B cell (primary cell): ENCODE results near the gene PDSS1. TPM values are rescaled to one million over a fixed set of nuclear protein-coding genes. Genes with fewer than 3 reads are reported as not detected.
"Not testable (repeated sequence)": the region's sequence is repeated elsewhere in the genome, so short reads cannot be mapped to it uniquely, and the experiment has no call there.

ENCODE experiments used
- ATAC-seq: fragments of 200-7000 bp; cut with Tn5 transposase; one replicate; pipeline ENCODE4 v1.10.0; 2021; ENCODE audit warnings: low read depth, mild to moderate bottlenecking, moderate number of reproducible peaks, moderate library complexity
- CTCF ChIA-PET: fragments of 350-600 bp; sonication (Branson Sonifier 250); formaldehyde crosslinking; loops from one replicate; lab custom pipeline; 2021; ENCODE audit warnings: antibody characterized with exemption, inconsistent platforms; lab: Charles Lee
- POLR2A ChIA-PET: fragments of 350-600 bp; sonication (Branson Sonifier 250); formaldehyde crosslinking; loops from one replicate; lab custom pipeline; 2021; ENCODE audit warnings: antibody characterized with exemption; lab: Charles Lee
- DNase-seq: peaks from one replicate; pipeline ENCODE4 v3.0.0; 2013
- H2AFZ ChIP-seq: 2 replicates; pipeline ENCODE4 v1.6.1; 2012; ENCODE audit warnings: mild to moderate bottlenecking, low read depth, low read length; ENCODE audit not compliant: insufficient read depth, poor library complexity, severe bottlenecking
- H3K27ac ChIP-seq, 2 donors: 1 replicate in 1 of 2; 2 replicates in 1 of 2; pipeline ENCODE4 v1.5.1; 2012 to 2013; ENCODE audit warnings: low read length in 2 of 2, mild to moderate bottlenecking in 2 of 2, moderate library complexity in 1 of 2
- H3K27me3 ChIP-seq, 4 experiments: fragments of 200-600 bp in 1 of 4; sonication (generic) in 1 of 4; replicated peaks in 1 of 4; 1 replicate in 2 of 4; 2 replicates in 2 of 4; pipeline versions ENCODE4 v1.6.1 to v1.7.0; 2013 to 2016; ENCODE audit warnings: low read length in 3 of 4, mild to moderate bottlenecking in 2 of 4, mixed read lengths in 1 of 4, moderate library complexity in 1 of 4; ENCODE audit not compliant: insufficient read depth in 4 of 4, control insufficient read depth in 3 of 4; ENCODE audit errors: control extremely low read depth in 1 of 4
- H3K36me3 ChIP-seq, 2 experiments: replicated peaks in 1 of 2; 1 replicate in 1 of 2; 2 replicates in 1 of 2; pipeline versions ENCODE4 v1.6.1 to v1.7.1; 2013; ENCODE audit warnings: low read length in 1 of 2; ENCODE audit not compliant: insufficient read depth in 2 of 2, control insufficient read depth in 1 of 2; ENCODE audit errors: control extremely low read depth in 1 of 2, extremely low read depth in 1 of 2
- H3K4me1 ChIP-seq, 2 donors: fragments of 200-600 bp in 1 of 2; sonication (generic) in 1 of 2; 1 replicate in 1 of 2; 2 replicates in 1 of 2; pipeline versions ENCODE4 v1.5.1 to v1.6.1; 2013 to 2017; ENCODE audit warnings: low read length in 2 of 2; ENCODE audit not compliant: control insufficient read depth in 2 of 2, insufficient read depth in 2 of 2
- H3K4me2 ChIP-seq: replicated peaks from 2 replicates; pipeline ENCODE3; 2012; ENCODE audit warnings: mild to moderate bottlenecking, low read depth, low read length; ENCODE audit not compliant: poor library complexity, severe bottlenecking
- H3K4me3 ChIP-seq, 5 experiments: fragments of 200-600 bp in 1 of 5; sonication (generic) in 1 of 5; 1 replicate in 3 of 5; 2 replicates in 2 of 5; pipeline versions ENCODE4 v1.5.1 to v1.7.0; 2011 to 2016; ENCODE audit warnings: low read length in 4 of 5, mild to moderate bottlenecking in 4 of 5, low read depth in 2 of 5, control low read depth in 1 of 5, moderate library complexity in 1 of 5; ENCODE audit not compliant: insufficient read depth in 1 of 5; ENCODE audit errors: control extremely low read depth in 1 of 5, extremely low read depth in 1 of 5
- H3K79me2 ChIP-seq: fragments of 200-600 bp; sonication (generic); one replicate; pipeline ENCODE4 v1.6.0; 2016; ENCODE audit warnings: low read length; ENCODE audit not compliant: control insufficient read depth, insufficient read depth
- H3K9ac ChIP-seq: fragments of 200-600 bp; sonication (generic); 2 replicates; pipeline ENCODE4 v1.6.1; 2017; ENCODE audit warnings: mild to moderate bottlenecking, low read length, moderate library complexity
- H3K9me3 ChIP-seq, 3 donors: one replicate each; pipeline versions ENCODE4 v1.6.1 to v1.7.1; 2013; ENCODE audit warnings: low read length in 2 of 3; ENCODE audit not compliant: control insufficient read depth in 2 of 3, insufficient read depth in 1 of 3; ENCODE audit errors: control extremely low read depth in 1 of 3
- H4K20me1 ChIP-seq: 2 replicates; pipeline ENCODE4 v1.6.0; 2012; ENCODE audit warnings: mild to moderate bottlenecking, low read length; ENCODE audit not compliant: insufficient read depth, control insufficient read depth, poor library complexity, severe bottlenecking
- H3K27ac Mint-ChIP-seq: one replicate; pipeline ENCODE4 v1.8.0; 2021; ENCODE audit warnings: mixed read lengths
- H3K27me3 Mint-ChIP-seq: one replicate; pipeline ENCODE4 v1.8.0; 2021; ENCODE audit warnings: mixed read lengths
- H3K4me1 Mint-ChIP-seq: one replicate; pipeline ENCODE4 v1.8.0; 2021; ENCODE audit warnings: mixed read lengths
- H3K4me3 Mint-ChIP-seq: one replicate; pipeline ENCODE4 v1.8.0; 2021; ENCODE audit warnings: mixed read lengths
- H3K9me3 Mint-ChIP-seq: one replicate; pipeline ENCODE4 v1.8.0; 2022; ENCODE audit warnings: mixed read lengths; ENCODE audit not compliant: insufficient read depth
- CTCF ChIP-seq: fragments of 200-600 bp; IDR thresholded peaks from one replicate; pipeline ENCODE4 v1.8.0; 2022; ENCODE audit warnings: antibody characterized with exemption, mild to moderate bottlenecking
- EZH2 ChIP-seq: IDR thresholded peaks from 2 replicates; pipeline ENCODE4 v1.6.1; 2012; ENCODE audit warnings: borderline replicate concordance, low read depth, mild to moderate bottlenecking, moderate library complexity, low read length; ENCODE audit not compliant: insufficient read depth, poor library complexity, severe bottlenecking
- WGBS: methylation state at CpG from one replicate; pipeline ENCODE4 v1.1.5; 2013; ENCODE audit warnings: missing lambda C conversion rate; ENCODE audit not compliant: insufficient coverage; 5-methylcytosine and 5-hydroxymethylcytosine counted together
- intact Hi-C: fragments of 100-400 bp; cut with micrococcal nuclease; formaldehyde crosslinking; loops from one replicate; pipeline ENCODE4 v1.10.0; 2022
- polyA plus RNA-seq: library from polyadenylated mRNA; depleted of rRNA; stranded (reverse); fragments of >200 nt; gene quantifications from 2 replicates; pipeline ENCODE4 v1.2.3, GENCODE V29; 2012
- total RNA-seq, 2 donors: library from RNA; stranded (reverse); fragments of 120-200 nt in 1 of 2; gene quantifications; 1 replicate in 1 of 2; 2 replicates in 1 of 2; pipeline versions ENCODE4 v1.2.3 to v1.2.4, GENCODE V29; 2013 to 2022

The PDSS1 gene
- total and polyA plus RNA-seq, 2 donors (not counting 1 experiment from before 2014, with no cell fraction given): 3.6 to 4.7 TPM

DNA sequence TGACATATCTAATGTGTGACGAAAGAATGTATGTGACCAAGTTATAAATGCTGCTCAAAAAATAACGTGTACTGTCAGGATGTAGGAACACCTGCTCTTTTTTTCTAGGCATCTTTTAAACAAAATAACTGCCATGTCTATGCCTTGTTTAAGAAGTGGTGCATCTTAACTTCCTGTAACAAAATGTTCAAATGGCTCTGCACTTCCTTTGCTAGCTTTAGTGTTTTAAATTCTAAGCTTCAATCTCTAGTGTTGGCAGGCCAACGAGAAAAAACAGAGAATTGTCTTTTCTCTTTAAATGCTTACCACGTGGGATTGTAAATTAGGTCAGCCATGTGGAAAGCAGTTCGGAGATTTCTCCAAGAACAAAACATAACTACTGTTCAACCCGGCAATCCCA is 14.6 kb upstream of the PDSS1 start:
- no peak overlapping the region for H3K4me3 Mint-ChIP-seq
- CTCF ChIA-PET: interaction anchor here (0.6 to 1.6 kb wide), 3 partner anchors 8 to 198 kb away, joined by 3 read pairs; no protein-coding TSS in a partner anchor
- Histone ChIP-seq H3K27me3 (peaks cover 0 to 3% (median 2%) of the 10 kb centered on the region in 4 experiments), H4K20me1 (no peaks in the 10 kb centered on the region), H3K4me3 (no peak overlapping the region), H3K36me3 (no peaks in the 10 kb centered on the region), H3K79me2 (no peaks in the 10 kb centered on the region), H3K4me2 (no peak overlapping the region), H3K9ac (no peak overlapping the region), H3K9me3 (no peaks in the 10 kb centered on the region), H3K27ac (no peak overlapping the region), H2AFZ (no peak overlapping the region), H3K4me1 (peaks cover 0 to 3% of the 10 kb centered on the region in 2 donors)
- peaks cover 5% of the 10 kb centered on the region for H3K4me1 Mint-ChIP-seq
- POLR2A ChIA-PET: no interaction called here
- 17% methylated on average over 1 of the region's 6 CpGs for WGBS
- DNase-seq (no peak), ATAC-seq (no peak)
- no peak for TF ChIP-seq CTCF
- no peak for TF ChIP-seq EZH2
- no peaks in the 10 kb centered on the region for H3K9me3 Mint-ChIP-seq
- no peak overlapping the region for H3K27ac Mint-ChIP-seq
- intact Hi-C loops: loop anchor here (5.0 kb wide), 1 partner anchor 346 kb away; no protein-coding TSS in a partner anchor
- peaks cover 8% of the 10 kb centered on the region for H3K27me3 Mint-ChIP-seq

- H3K4me1 Mint-ChIP-seq, H3K27me3 ChIP-seq, H3K4me2 ChIP-seq, H4K20me1 ChIP-seq, H3K4me3 Mint-ChIP-seq, POLR2A ChIA-PET, H3K4me1 ChIP-seq, H3K4me3 ChIP-seq, H3K9ac ChIP-seq, H3K36me3 ChIP-seq, H3K27ac Mint-ChIP-seq, H3K9me3 ChIP-seq, H3K9me3 Mint-ChIP-seq, H3K27ac ChIP-seq, H3K79me2 ChIP-seq: not testable (repeated sequence)
- ATAC-seq (peak; percentile 89), DNase-seq (peak; percentile 67)
- WGBS: 0% methylated on average over 1 of the region's 6 CpGs
- TF ChIP-seq CTCF: peak; percentile 74
- H3K27me3 Mint-ChIP-seq: peaks cover 11% of the 10 kb centered on the region
- CTCF ChIA-PET: interaction anchor here (1.9 kb wide), 1 partner anchor 197 kb away, joined by 12 read pairs; no protein-coding TSS in a partner anchor
- intact Hi-C loops: loop anchor here (1.0 to 5.0 kb wide), 2 partner anchors 198 to 347 kb away; no protein-coding TSS in a partner anchor
- peak overlapping the region; percentile 64 for H2AFZ ChIP-seq
These were observed 12.7 kb upstream of the PDSS1 start for GRCh38 chr10:26684667-26685264.
